Endothelial cell (in vitro differentiated cells): ENCODE data around the gene ARHGEF5. TPM values are rescaled to one million over a fixed set of nuclear protein-coding genes. Genes with fewer than 3 reads are reported as not detected.
"Not testable (repeated sequence)": the region's sequence is repeated elsewhere in the genome, so short reads cannot be mapped to it uniquely, and the experiment has no call there.

Experiments used
- DNase-seq: peaks from one replicate; pipeline ENCODE4 v3.0.0; 2021; ENCODE audit warnings: low spot score
- H3K27ac Mint-ChIP-seq: one replicate; pipeline ENCODE4 v1.8.0; 2021; ENCODE audit warnings: mixed read lengths, inconsistent platforms; ENCODE audit not compliant: unreplicated experiment
- H3K27me3 Mint-ChIP-seq: one replicate; pipeline ENCODE4 v1.8.0; 2021; ENCODE audit warnings: mild to moderate bottlenecking, moderate library complexity, mixed read lengths, inconsistent platforms; ENCODE audit not compliant: unreplicated experiment
- H3K36me3 Mint-ChIP-seq: one replicate; pipeline ENCODE4 v1.8.0; 2021; ENCODE audit warnings: mild to moderate bottlenecking, low read depth, mixed read lengths, inconsistent platforms; ENCODE audit not compliant: unreplicated experiment
- H3K4me1 Mint-ChIP-seq: one replicate; pipeline ENCODE4 v1.8.0; 2021; ENCODE audit warnings: mild to moderate bottlenecking, mixed read lengths, inconsistent platforms; ENCODE audit not compliant: unreplicated experiment
- H3K4me3 Mint-ChIP-seq: one replicate; pipeline ENCODE4 v1.8.0; 2021; ENCODE audit warnings: mild to moderate bottlenecking, mixed read lengths, inconsistent platforms; ENCODE audit not compliant: unreplicated experiment
- H3K9me3 Mint-ChIP-seq: one replicate; pipeline ENCODE4 v1.8.0; 2021; ENCODE audit warnings: mixed read lengths, inconsistent platforms; ENCODE audit not compliant: unreplicated experiment
- CTCF ChIP-seq: fragments of 200-600 bp; sonication (generic); IDR thresholded peaks from one replicate; pipeline ENCODE4 v1.5.0; 2021; ENCODE audit warnings: antibody characterized with exemption; ENCODE audit not compliant: unreplicated experiment
- total RNA-seq: library from RNA; stranded (reverse); fragmentation: NEBNext Ultra II Directional; extraction: Animal tissue kit (Norgen Biotek cat#: 25700); gene quantifications from one replicate; pipeline ENCODE4 v1.2.1, GENCODE V29; 2021; ENCODE audit not compliant: unreplicated experiment

Gene ARHGEF5
- total RNA-seq, 1 donor from 2014 or later: 11.9 TPM

GRCh38 chr7:144415858-144416257 lies 60.7 kb downstream of the ARHGEF5 start:
- no peaks in the 10 kb centered on the region for H3K4me1 Mint-ChIP-seq
- H3K27me3 Mint-ChIP-seq: peaks cover 2% of the 10 kb centered on the region
- H3K36me3 Mint-ChIP-seq: peaks cover 3% of the 10 kb centered on the region
- TF ChIP-seq CTCF: no peak
- no peak overlapping the region for H3K27ac Mint-ChIP-seq
- H3K4me3 Mint-ChIP-seq: no peak overlapping the region
- peaks cover 5% of the 10 kb centered on the region for H3K9me3 Mint-ChIP-seq
- no peak for DNase-seq

GRCh38 chr7:144416341-144416740 lies 61.1 kb downstream of the ARHGEF5 start:
- Mint-ChIP-seq H3K9me3 (peaks cover 5% of the 10 kb centered on the region), H3K4me1 (no peaks in the 10 kb centered on the region), H3K27me3 (peaks cover 2% of the 10 kb centered on the region), H3K36me3 (peaks cover 3% of the 10 kb centered on the region), H3K4me3 (no peak overlapping the region), H3K27ac (no peak overlapping the region)
- DNase-seq: no peak
- no peak for TF ChIP-seq CTCF

- H3K9me3 Mint-ChIP-seq, DNase-seq, H3K27me3 Mint-ChIP-seq, H3K4me3 Mint-ChIP-seq, H3K4me1 Mint-ChIP-seq, H3K27ac Mint-ChIP-seq, H3K36me3 Mint-ChIP-seq: not testable (repeated sequence)
Observed at GRCh38 chr7:144418931-144419330, 63.7 kb downstream of the ARHGEF5 start.

- not testable (repeated sequence) for H3K4me3 Mint-ChIP-seq, DNase-seq, H3K4me1 Mint-ChIP-seq, H3K27me3 Mint-ChIP-seq, H3K27ac Mint-ChIP-seq
- Mint-ChIP-seq H3K36me3 (peaks cover 15% of the 10 kb centered on the region), H3K9me3 (peaks cover 14% of the 10 kb centered on the region)
Observed at GRCh38 chr7:144427539-144427938, 72.3 kb downstream of the ARHGEF5 start.

- Mint-ChIP-seq H3K27me3 (peaks cover 3% of the 10 kb centered on the region), H3K27ac (no peak overlapping the region), H3K9me3 (peaks cover 14% of the 10 kb centered on the region), H3K4me3 (no peak overlapping the region), H3K4me1 (no peaks in the 10 kb centered on the region), H3K36me3 (peaks cover 15% of the 10 kb centered on the region)
- TF ChIP-seq CTCF: no peak
- DNase-seq: no peak
Observed at GRCh38 chr7:144428431-144428830, 73.2 kb downstream of the ARHGEF5 start.

Other genes starting within 250 kb of the ARHGEF5 start
- gene OR2A2, start 245.8 kb upstream of the ARHGEF5 start, total RNA-seq: not detected
- not detected for gene OR2A14, start 232.2 kb upstream of the ARHGEF5 start, total RNA-seq
- 3.3 TPM for gene CTAGE4, start 171.9 kb upstream of the ARHGEF5 start, total RNA-seq
- gene ARHGEF35, start 159.6 kb upstream of the ARHGEF5 start, total RNA-seq: 6.1 TPM
- gene OR2A42, start 115.8 kb upstream of the ARHGEF5 start, total RNA-seq: 0.08 TPM
- 2.6 TPM for gene OR2A7, start 90.6 kb upstream of the ARHGEF5 start, total RNA-seq
- 0.80 TPM for gene CTAGE8, start 86.1 kb upstream of the ARHGEF5 start, total RNA-seq
- not detected for gene OR2A1, start 43.0 kb upstream of the ARHGEF5 start, total RNA-seq
- not detected for gene NOBOX, start 48.3 kb downstream of the ARHGEF5 start, total RNA-seq